Activated CD8-positive, alpha-beta memory T cell treated with anti-CD3 and anti-CD28 coated beads for 1 hour (primary cell): ENCODE measurements around the gene HSPE1.
"Not testable (repeated sequence)": the region's sequence is repeated elsewhere in the genome, so short reads cannot be mapped to it uniquely, and the experiment has no call there.

ENCODE experiments used
- DNase-seq, 2 donors: peaks; one replicate each; pipeline ENCODE4 v3.0.0-alpha.2; 2020; ENCODE audit warnings: low read depth in 1 of 2; ENCODE audit errors: extremely low read depth in 1 of 2

The HSPE1 gene

GRCh38 chr2:197499594-197500502, at the start of gene HSPE1, which contains the start of gene HSPD1:
TSS of gene HSPE1 (plus strand) at chr2:197500379. CDS start at chr2:197500437, 58 bp downstream.
TSS of gene HSPD1 (minus strand) at chr2:197499840. CDS start at chr2:197498848, 992 bp downstream.
- peak; percentile 91 to 93 for DNase-seq

GRCh38 chr2:197450465-197450864, 49.7 kb upstream of the HSPE1 start:
- DNase-seq: no peak

DNA sequence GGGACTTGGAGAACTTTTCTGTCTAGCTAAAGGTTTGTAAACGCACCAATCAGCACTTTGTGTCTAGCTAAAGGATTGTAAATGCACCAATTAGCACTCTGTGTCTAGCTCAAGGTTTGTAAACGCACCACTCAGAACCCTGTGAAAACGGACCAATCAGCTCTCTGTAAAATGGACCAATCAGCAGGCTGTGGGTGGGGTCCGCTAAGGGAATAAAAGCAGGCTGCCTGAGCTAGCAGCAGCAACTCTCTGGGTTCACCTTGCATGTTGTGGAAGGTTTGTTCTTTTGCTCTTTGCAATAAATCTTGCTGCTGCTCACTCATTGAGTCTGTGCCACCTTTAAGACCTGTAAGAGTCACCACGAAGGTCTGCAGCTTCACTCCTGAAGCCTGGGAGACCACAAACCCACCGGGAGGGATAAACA, 49.2 kb upstream of the HSPE1 start:
- not testable (repeated sequence) for DNase-seq

DNA sequence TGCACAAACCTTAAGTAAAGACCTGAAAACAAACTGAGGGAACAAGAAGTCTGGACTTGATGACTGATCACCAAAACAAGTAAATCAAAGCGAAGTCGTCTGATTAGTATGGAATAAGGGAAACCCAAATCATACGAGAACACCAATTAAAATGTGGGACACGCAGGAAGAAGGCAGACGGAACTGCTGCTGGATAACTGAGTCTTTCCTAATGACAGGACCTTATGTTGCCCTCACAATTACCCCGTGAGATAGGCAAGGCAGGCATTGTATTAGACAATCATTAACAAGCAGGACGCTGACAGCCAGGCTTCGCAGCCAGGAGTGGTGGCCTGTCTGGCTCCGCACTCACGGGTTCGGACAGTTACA, 47.4 kb upstream of the HSPE1 start:
- no peak for DNase-seq

- DNase-seq: peak; percentile 94 to 97
Measured at GRCh38 chr2:197453123-197453913, 46.9 kb upstream of the HSPE1 start, which contains the start of gene COQ10B. TSS of gene COQ10B (plus strand) at chr2:197453552. CDS start at chr2:197453561, 9 bp downstream.

DNA sequence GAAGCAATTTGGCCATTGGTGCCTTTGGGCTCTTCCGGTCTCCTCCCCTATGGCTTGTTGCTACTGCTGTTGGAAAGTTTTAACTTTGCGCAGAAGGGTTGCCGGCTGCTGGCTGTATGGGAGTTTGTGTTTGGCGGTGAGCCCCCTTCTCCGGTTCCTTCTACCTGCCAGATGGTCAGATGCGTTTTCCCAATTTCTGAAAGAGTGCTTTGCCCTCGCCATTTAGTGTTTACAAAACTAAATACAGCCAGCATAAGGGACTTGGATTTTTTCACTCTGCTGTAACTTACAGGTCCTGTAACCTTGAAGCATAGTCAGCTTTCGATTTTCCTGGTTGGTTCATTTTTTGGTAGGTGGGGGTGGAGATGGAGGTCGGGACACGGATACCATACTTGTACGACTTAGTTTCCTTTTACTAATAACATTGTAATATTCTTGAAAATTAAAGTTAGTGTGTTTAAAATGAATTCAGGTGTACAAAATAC, 46.2 kb upstream of the HSPE1 start:
- no peak for DNase-seq

DNA sequence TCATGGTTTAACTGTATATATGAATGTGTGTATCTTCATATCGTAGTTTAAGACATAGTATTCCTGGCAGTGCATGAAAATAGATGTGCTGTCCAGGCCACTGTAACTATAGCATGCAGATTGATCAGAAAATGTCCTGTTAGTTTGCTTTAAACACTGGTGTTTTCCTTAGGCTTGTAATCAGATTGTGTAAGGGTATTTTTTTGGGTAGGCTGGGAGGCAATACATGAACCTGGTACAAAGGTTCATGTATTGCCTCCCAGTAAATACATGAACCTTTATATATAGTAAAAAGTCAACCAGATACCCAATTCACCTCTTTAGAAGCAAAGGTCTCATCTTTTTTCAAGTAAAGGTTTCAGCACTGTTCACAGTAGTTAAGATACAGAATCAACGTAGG, 45.3 kb upstream of the HSPE1 start:
- DNase-seq: no peak

DNA sequence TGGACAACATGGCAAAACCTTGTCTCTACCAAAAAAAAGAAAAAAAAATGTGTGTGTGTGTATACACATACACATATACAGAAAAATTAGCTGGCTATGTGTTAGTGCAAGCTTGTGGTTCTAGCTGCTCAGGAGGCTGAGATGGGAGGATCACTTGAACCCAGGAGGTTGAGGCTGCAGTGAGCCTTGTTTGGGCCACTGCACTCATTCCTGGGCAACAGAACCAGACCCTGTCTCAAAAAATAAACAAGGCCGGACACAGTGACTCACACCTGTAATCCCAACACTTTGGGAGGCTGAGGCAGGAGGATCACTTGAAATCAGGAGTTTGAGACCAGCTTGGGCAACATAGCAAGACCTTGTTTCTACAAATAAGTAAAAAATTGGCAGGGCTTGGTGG, 44.8 kb upstream of the HSPE1 start:
- no peak for DNase-seq

GRCh38 chr2:197460649-197461048, 39.5 kb upstream of the HSPE1 start:
- DNase-seq: no peak

- no peak for DNase-seq
Measured at GRCh38 chr2:197461057-197461456, 39.1 kb upstream of the HSPE1 start.

DNA sequence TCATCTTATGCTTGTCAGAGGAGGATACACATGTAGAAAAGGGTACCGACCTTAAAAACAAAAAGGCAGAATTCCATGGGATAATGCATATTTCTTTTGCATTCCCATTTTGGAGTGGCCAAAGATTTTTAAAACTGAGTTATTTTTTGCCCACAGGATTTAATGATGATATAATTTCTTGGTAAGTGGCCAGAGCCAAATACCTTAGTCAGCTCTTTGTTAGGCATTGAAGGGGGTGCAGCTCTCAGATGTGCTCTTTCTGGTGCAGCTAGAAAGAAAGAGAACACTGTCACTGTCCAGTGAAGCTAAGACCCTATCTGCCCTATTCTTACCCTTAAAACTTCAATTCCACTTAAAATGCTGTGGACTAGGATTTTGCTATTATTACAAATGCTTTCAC, 36.0 kb upstream of the HSPE1 start:
- no peak for DNase-seq

GRCh38 chr2:197472166-197472565, 28.0 kb upstream of the HSPE1 start:
- no peak for DNase-seq

- DNase-seq: no peak
Measured at GRCh38 chr2:197477797-197478196, 22.4 kb upstream of the HSPE1 start.

DNA sequence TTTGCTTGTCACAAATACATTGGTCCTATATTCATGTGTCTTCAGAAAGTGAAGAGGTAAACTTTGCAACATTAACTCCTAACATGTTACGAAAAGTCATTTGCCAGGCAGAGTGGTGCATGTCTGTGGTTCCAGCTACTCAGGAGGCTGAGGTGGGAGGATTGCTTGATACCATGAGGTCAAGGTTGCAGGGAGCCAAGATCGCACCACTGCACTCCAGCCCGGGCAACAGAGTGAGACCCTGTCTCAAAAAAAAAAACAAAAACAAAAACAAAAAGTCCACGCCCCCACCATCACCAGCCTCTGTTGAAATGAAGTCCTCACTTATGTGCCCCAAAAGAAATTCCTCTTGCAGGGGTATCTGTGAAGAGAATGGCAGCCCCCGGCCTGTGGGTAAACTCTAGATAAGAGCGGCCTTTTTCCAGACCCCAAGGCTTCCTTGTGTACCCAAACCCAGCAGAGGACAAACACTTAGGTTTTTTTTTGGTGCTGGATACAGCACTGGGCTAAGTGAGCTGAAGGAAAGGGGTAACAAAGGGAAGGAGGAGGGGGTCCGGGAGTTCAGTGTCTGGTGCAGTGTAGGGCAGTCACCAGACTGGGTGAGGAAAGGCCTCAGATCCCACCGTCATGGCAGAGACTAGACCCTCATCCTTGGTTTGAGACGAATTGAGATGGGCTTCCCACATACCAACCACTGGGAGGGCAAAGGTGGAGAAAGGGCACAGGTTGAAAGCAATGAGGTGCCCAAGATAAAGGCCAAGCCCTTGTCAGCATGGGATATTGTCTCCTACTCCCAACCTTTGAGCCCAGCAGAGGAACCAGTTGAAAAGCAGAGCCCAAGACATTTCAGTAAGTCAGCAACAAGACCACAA, 19.8 kb upstream of the HSPE1 start:
- DNase-seq: no peak

DNA sequence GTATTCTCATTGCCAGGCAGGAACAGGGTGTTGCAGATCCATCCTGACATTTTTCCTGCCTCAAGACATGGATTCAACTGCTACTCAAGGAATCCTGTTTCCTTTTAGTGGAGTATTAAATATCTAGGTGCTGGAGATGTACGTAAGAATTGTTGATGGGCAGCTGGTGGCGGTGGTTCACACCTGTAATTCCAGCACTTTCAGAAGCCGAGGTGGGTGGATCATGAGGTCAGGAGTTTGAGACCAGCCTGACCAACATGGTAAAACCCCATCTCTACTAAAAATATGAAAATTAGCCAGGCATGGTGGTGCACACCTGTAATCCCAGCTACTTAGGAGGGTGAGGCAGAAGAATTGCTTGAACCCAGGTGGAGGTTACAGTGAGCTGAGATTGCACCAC, 15.9 kb upstream of the HSPE1 start:
- not testable (repeated sequence) for DNase-seq

DNA sequence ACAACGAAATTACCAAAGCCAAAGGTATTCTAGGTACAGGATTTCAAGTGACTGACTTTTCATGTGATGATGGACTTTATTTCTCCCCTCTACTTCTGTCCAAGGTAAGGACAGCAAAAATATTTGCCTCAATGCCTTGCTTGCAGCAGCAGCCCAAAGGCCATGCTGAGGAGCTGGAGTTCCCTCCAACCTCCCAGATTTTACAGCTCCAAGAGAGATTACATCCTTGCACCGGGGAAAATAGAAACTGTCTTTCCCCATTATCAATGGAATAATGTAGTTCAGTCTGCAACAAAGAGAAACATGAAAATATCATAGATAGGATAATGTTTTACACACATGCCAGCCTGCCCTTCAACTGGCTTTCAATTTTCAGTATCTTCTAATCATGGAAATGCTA, 14.0 kb upstream of the HSPE1 start:
- no peak for DNase-seq

- DNase-seq: no peak
Measured at GRCh38 chr2:197487385-197487784, 12.8 kb upstream of the HSPE1 start.

DNA sequence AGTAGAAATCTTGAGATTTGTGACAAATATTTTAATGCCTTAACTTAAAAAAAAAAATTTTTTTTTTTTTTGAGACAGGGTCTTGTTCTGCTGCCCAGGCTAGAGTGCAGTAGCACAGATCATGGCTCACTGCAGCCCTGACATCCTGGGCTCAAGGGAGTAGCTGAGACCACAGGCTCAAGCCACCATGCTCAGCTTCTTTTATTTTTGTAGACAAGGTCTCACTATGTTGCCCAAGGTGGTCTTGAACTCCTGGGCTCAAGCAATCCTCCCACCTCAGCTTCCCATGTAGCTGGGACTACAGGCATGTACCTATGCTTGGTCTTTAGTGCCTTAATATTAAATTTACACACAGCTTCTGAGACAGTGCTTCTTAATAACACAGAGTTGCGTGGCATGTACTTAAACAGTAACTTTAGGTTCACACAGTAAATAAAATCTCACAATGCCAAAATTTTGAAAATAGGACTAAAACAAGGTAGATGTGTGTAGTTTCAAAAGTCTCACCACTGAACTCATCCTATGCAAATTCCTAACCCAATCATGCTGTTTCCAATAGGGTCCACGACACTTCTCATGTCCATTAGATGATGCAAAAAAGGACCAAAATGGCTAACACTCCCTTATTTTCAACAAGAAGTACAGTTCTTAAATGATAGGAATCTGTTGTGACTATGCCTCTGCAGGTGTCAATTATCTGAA, 4.6 kb upstream of the HSPE1 start:
- no peak for DNase-seq

DNA sequence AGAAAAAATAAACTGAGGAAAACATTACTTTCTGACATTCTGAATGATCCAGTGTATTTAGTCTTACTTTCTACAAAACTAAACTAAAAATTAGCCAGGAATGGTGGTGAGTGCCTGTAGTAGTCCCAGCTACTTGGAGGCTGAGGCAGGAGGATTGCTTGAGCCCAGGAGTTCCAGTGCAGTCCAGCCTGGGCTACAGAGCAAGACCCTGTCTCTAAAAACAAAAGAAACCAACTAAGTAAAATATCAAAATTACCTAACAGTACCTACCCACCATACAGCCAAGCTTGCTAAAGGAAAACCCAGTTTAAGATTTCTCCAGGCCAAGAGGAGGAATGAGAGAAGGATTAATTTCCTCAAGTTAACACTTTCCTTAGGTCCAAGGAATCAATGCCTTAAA, 3.5 kb upstream of the HSPE1 start:
- no peak for DNase-seq

DNA sequence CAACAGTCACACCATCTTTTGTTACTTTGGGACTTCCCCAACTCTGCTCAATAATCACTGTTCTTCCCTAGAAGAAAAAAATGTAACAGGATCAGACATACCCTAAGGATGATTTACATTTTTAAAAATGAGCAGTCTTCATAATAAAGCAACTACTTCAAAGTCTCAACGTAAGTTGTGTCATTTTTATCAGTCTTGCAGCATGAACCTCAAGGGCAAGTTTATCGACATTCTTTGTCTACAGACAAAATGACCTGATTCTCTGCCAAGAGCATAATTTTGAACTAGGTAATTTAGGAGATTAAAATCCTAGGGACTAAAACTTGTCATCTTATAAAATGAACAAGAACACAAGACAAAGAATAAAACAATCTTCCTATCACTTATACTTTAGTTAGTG, 2.9 kb upstream of the HSPE1 start:
- DNase-seq: no peak
